ENCODE measurements around the gene HIPK4. TPM values are rescaled to one million over a fixed set of nuclear protein-coding genes. Genes with fewer than 3 reads are reported as not detected.
A peak's percentile ranks its signal among the peaks of the same experiment; 100 is the strongest.
"Not testable (repeated sequence)": the region's sequence is repeated elsewhere in the genome, so short reads cannot be mapped to it uniquely, and the experiment has no call there.

HIPK4 gene
- 0.29 TPM for polyA plus RNA-seq (2013, experiment 1 of 2; ENCODE audit: insufficient read length)
- polyA plus RNA-seq (2013, experiment 2 of 2; ENCODE audit: insufficient read length), result 0.18 TPM

- DNase-seq, result no peak
These were observed at the start of gene HIPK4 for GRCh38 chr19:40390084-40390742. HIPK4 (minus strand) TSS chr19:40390181; CDS start chr19:40389902, 279 bp downstream.

GRCh38 chr19:40438284-40438683, 48.3 kb upstream of the HIPK4 start:
- DNase-seq, result no peak

GRCh38 chr19:40433391-40434216, 43.6 kb upstream of the HIPK4 start:
- DNase-seq, result peak; percentile 94

- not testable (repeated sequence) for DNase-seq
These were observed 42.8 kb upstream of the HIPK4 start for GRCh38 chr19:40432760-40433159.

GRCh38 chr19:40431698-40432097, 41.7 kb upstream of the HIPK4 start:
- DNase-seq, result no peak

- not testable (repeated sequence) for DNase-seq
These were observed 40.3 kb upstream of the HIPK4 start for GRCh38 chr19:40430242-40430641.

GRCh38 chr19:40428197-40428596, 38.2 kb upstream of the HIPK4 start:
- DNase-seq, result not testable (repeated sequence)

- DNase-seq, result peak; percentile 99
These were observed 35.7 kb upstream of the HIPK4 start, which contains the start of gene SERTAD1 for GRCh38 chr19:40425450-40426287. SERTAD1 (minus strand) TSS chr19:40425992; CDS start chr19:40423546, 2,446 bp downstream.

- peak; percentile 37 for DNase-seq
These were observed 34.9 kb upstream of the HIPK4 start for GRCh38 chr19:40424637-40425449.

- no peak for DNase-seq
These were observed 34.0 kb upstream of the HIPK4 start for GRCh38 chr19:40423938-40424337.

GRCh38 chr19:40422748-40423566, 33.0 kb upstream of the HIPK4 start:
- DNase-seq, result no peak

- no peak for DNase-seq
These were observed 32.2 kb upstream of the HIPK4 start for GRCh38 chr19:40421993-40422747.

- DNase-seq, result peak; percentile 91
These were observed 31.1 kb upstream of the HIPK4 start for GRCh38 chr19:40420766-40421765.

GRCh38 chr19:40420451-40420765, 30.4 kb upstream of the HIPK4 start:
- DNase-seq, result no peak

- no peak for DNase-seq
These were observed 29.8 kb upstream of the HIPK4 start for GRCh38 chr19:40419780-40420179.

- no peak for DNase-seq
These were observed 29.2 kb upstream of the HIPK4 start for GRCh38 chr19:40419066-40419612.

- no peak for DNase-seq
These were observed 28.1 kb upstream of the HIPK4 start for GRCh38 chr19:40418040-40418439.

GRCh38 chr19:40417643-40417981, 27.6 kb upstream of the HIPK4 start:
- DNase-seq, result no peak
